GM12878 (cell line): ENCODE results near the gene STEAP4.

Experiments
- CHD4 ChIP-seq: fragments of 200-600 bp; sonication (generic); IDR thresholded peaks from 2 replicates; pipeline ENCODE4 v1.6.1; 2016; ENCODE audit warnings: mild to moderate bottlenecking
- CTCF ChIP-seq, 3 experiments: IDR thresholded peaks in 2 of 3; conservative IDR thresholded peaks in 1 of 3; 2 replicates each; pipeline ENCODE4 v1.5.1; 2011; ENCODE audit warnings: low read depth in 3 of 3, low read length in 3 of 3, mild to moderate bottlenecking in 3 of 3, control low read depth in 2 of 3, moderate library complexity in 2 of 3, inconsistent platforms in 1 of 3, mixed read lengths in 1 of 3; ENCODE audit not compliant: control insufficient read depth in 2 of 3, insufficient read depth in 1 of 3; ENCODE audit errors: extremely low read depth in 1 of 3
- EZH2 ChIP-seq: IDR thresholded peaks from 2 replicates; pipeline ENCODE4 v1.6.1; 2012; ENCODE audit warnings: low read depth, mild to moderate bottlenecking, control low read depth, inconsistent platforms, low read length, borderline replicate concordance; ENCODE audit not compliant: control insufficient read depth
- RCOR1 ChIP-seq: conservative IDR thresholded peaks from 2 replicates; pipeline ENCODE4 v1.6.1; 2012; ENCODE audit warnings: low read depth, low read length, improper control_type of control experiment
- TF ChIP-seq, protein P1 (sequence below): IDR thresholded peaks from 2 replicates; pipeline ENCODE4 v1.6.1; 2012; ENCODE audit warnings: low read length, inconsistent platforms

DNA sequence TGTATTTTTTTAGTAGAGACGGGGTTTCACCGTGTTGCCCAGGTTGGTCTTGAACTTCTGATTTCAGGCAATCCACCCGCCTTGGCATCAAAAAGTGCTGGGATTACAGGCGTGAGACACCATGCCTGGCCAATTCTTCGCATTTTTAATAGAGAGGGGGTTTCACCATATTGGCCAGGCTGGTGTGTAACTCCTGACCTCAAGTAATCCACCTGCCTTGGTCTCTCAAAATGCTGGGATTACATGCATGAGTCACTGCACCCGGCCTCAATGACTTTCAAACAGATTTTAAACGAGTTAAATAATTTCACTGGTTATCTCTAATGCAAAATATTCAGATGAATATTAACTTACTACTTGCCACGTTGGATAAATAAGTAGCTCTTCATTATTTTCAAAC lies 37.6 kb upstream of the STEAP4 start:
- TF ChIP-seq CTCF (IDR thresholded peaks at IDR 0.05 in 2 of 3, conservative IDR thresholded peaks at IDR 0.05 in 1 of 3; ENCODE audit: control insufficient read depth in 2 of 3, extremely low read depth in 1 of 3, insufficient read depth in 1 of 3, low read depth in 3 of 3, low read length in 3 of 3) (no peak), CHD4 (no peak), EZH2 (no peak), RCOR1 (no peak)
- TF ChIP-seq, protein P1, sequence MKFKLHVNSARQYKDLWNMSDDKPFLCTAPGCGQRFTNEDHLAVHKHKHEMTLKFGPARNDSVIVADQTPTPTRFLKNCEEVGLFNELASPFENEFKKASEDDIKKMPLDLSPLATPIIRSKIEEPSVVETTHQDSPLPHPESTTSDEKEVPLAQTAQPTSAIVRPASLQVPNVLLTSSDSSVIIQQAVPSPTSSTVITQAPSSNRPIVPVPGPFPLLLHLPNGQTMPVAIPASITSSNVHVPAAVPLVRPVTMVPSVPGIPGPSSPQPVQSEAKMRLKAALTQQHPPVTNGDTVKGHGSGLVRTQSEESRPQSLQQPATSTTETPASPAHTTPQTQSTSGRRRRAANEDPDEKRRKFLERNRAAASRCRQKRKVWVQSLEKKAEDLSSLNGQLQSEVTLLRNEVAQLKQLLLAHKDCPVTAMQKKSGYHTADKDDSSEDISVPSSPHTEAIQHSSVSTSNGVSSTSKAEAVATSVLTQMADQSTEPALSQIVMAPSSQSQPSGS, result no peak
